ENCODE results near the gene PRSS48. TPM values are rescaled to one million over a fixed set of nuclear protein-coding genes. Genes with fewer than 3 reads are reported as not detected.

PRSS48 gene
- total RNA-seq, 2 experiments from 2014 or later = not detected

GRCh38 chr4:151284534-151285245, 7.7 kb downstream of the PRSS48 start:
- no peaks in the 10 kb centered on the region for H3K4me1 Mint-ChIP-seq
- peaks cover 6% of the 10 kb centered on the region for H3K27me3 Mint-ChIP-seq
- H3K9me3 Mint-ChIP-seq = no peaks in the 10 kb centered on the region
- H3K27ac Mint-ChIP-seq = no peak overlapping the region
- no peaks in the 10 kb centered on the region for H3K36me3 Mint-ChIP-seq (ENCODE audit: low read depth)
- no peak for DNase-seq
- ChIA-PET POLR2A (no interaction called here), CTCF (interaction anchor here (1.7 kb wide), 1 partner anchor 9 kb away, joined by 3 read pairs; no protein-coding TSS in a partner anchor)
- H3K4me3 Mint-ChIP-seq = no peak overlapping the region

- ChIA-PET CTCF (no interaction called here), POLR2A (no interaction called here)
- Mint-ChIP-seq H3K4me1 (no peaks in the 10 kb centered on the region), H3K27me3 (peaks cover 3% of the 10 kb centered on the region), H3K36me3 (ENCODE audit: low read depth) (no peaks in the 10 kb centered on the region), H3K4me3 (no peak overlapping the region), H3K9me3 (no peaks in the 10 kb centered on the region), H3K27ac (no peak overlapping the region)
- DNase-seq = no peak
These were observed 10.4 kb downstream of the PRSS48 start for GRCh38 chr4:151287409-151287808.

DNA sequence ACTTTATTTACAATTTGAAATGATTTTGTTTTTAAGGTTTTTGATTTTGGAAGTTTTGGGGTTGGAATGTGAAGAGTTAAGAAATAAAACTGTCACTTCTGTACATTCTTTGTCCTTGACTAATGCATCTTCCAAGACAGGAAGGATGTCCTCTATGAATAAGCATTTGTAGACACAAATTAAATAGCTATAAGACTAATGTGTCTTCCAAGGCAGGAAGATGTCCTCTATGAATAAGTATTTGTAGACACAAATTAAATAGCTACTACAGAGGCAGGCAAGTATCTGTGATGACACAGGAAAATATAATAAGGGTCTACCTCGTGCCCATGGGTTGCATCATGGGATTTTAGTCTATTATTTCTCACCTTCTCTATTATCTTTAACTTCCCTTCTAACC, 14.5 kb downstream of the PRSS48 start:
- H3K36me3 Mint-ChIP-seq (ENCODE audit: low read depth) = no peaks in the 10 kb centered on the region
- no peaks in the 10 kb centered on the region for H3K9me3 Mint-ChIP-seq
- ChIA-PET CTCF (interaction anchor here (1.6 kb wide), 1 partner anchor 12 kb away, joined by 8 read pairs; no protein-coding TSS in a partner anchor), POLR2A (no interaction called here)
- no peak overlapping the region for H3K4me3 Mint-ChIP-seq
- no peak overlapping the region for H3K27ac Mint-ChIP-seq
- no peak for DNase-seq
- no peaks in the 10 kb centered on the region for H3K4me1 Mint-ChIP-seq
- H3K27me3 Mint-ChIP-seq = no peaks in the 10 kb centered on the region

GRCh38 chr4:151292038-151292437, 15.1 kb downstream of the PRSS48 start:
- Mint-ChIP-seq H3K27me3 (no peaks in the 10 kb centered on the region), H3K36me3 (ENCODE audit: low read depth) (no peaks in the 10 kb centered on the region), H3K4me1 (no peaks in the 10 kb centered on the region), H3K4me3 (no peak overlapping the region), H3K27ac (no peak overlapping the region), H3K9me3 (no peaks in the 10 kb centered on the region)
- DNase-seq = no peak
- ChIA-PET POLR2A (interaction anchor here (0.7 kb wide), 1 partner anchor 11 kb away, joined by 9 read pairs; no protein-coding TSS in a partner anchor), CTCF (interaction anchor here (1.6 kb wide), 1 partner anchor 12 kb away, joined by 8 read pairs; no protein-coding TSS in a partner anchor)

GRCh38 chr4:151294833-151295496, 18.0 kb downstream of the PRSS48 start:
- no peak for DNase-seq
- POLR2A ChIA-PET = no interaction called here
- H3K4me1 Mint-ChIP-seq = no peaks in the 10 kb centered on the region
- no peaks in the 10 kb centered on the region for H3K9me3 Mint-ChIP-seq
- no peak overlapping the region for H3K4me3 Mint-ChIP-seq
- H3K27me3 Mint-ChIP-seq = peaks cover 8% of the 10 kb centered on the region
- CTCF ChIA-PET = no interaction called here
- no peaks in the 10 kb centered on the region for H3K36me3 Mint-ChIP-seq (ENCODE audit: low read depth)
- H3K27ac Mint-ChIP-seq = no peak overlapping the region

DNA sequence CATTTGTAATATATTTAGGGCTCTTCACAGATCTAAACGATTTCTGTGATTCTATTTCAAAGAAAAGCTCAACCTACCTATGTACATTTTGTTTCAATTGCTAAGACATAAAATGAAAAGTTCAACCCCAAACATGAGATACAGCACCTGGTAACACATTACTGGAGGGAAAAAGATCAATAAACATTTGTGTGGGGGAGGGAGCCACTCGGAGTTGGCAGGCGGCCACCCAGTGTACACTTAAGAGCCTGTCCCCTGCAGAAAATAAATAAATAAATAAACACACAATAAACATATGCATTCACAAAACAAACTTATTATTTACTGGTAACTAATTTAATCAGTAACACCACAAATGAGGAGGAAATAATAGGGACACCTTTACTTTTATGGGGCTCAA, 19.3 kb downstream of the PRSS48 start:
- Mint-ChIP-seq H3K4me3 (no peak overlapping the region), H3K27ac (no peak overlapping the region), H3K36me3 (ENCODE audit: low read depth) (no peaks in the 10 kb centered on the region), H3K27me3 (peaks cover 8% of the 10 kb centered on the region), H3K9me3 (no peaks in the 10 kb centered on the region), H3K4me1 (no peaks in the 10 kb centered on the region)
- DNase-seq = no peak
- ChIA-PET CTCF (interaction anchor here (0.6 kb wide), 1 partner anchor 242 kb away, joined by 3 read pairs; no protein-coding TSS in a partner anchor), POLR2A (interaction anchor here (0.6 kb wide), 1 partner anchor 66 kb away, joined by 3 read pairs; no protein-coding TSS in a partner anchor)

DNA sequence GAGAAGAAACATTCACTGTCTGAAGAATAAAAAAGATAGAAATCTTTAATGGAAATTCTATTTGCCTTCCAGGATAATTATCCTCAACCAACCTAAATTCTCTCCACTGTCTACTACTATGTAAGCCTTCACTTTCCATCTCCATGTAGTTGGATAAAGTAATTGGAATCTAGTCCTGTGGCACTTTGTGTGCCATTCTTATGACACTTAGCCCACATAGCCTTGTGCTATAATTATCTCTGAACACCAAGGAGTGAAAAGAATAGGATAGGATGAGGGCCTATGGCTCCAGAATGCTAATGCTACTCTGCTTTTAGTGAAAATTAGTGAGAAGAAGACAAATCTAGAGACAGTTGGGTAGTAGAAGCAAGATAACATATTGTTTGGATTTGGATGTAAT, 20.2 kb downstream of the PRSS48 start:
- no peaks in the 10 kb centered on the region for H3K4me1 Mint-ChIP-seq
- no peak overlapping the region for H3K27ac Mint-ChIP-seq
- CTCF ChIA-PET = no interaction called here
- no peak for DNase-seq
- POLR2A ChIA-PET = no interaction called here
- H3K9me3 Mint-ChIP-seq = peaks cover 2% of the 10 kb centered on the region
- H3K4me3 Mint-ChIP-seq = no peak overlapping the region
- H3K27me3 Mint-ChIP-seq = peaks cover 8% of the 10 kb centered on the region
- H3K36me3 Mint-ChIP-seq (ENCODE audit: low read depth) = no peaks in the 10 kb centered on the region

- Mint-ChIP-seq H3K4me1 (no peaks in the 10 kb centered on the region), H3K27me3 (peaks cover 15% of the 10 kb centered on the region)
These were observed 25.5 kb downstream of the PRSS48 start for GRCh38 chr4:151302432-151302831.

DNA sequence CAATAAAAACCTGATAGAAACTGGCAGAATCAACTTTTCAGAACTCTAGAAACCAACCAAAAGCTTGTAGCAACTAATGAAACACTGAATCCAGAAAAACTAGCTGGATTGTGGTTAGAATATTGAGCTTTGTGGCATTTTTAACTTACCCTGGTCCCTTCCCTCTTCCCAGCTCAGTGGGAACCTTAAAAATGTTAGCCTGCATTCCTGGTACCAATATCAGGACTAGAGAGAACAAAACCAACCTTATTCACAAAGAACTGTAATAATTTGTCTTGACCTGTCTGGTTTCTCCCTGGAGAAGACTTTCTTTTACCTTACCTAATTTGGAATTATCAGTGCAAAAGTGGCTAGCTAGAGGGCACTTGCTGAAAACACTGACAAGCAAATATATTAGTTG, 27.3 kb downstream of the PRSS48 start:
- POLR2A ChIA-PET = no interaction called here
- Mint-ChIP-seq H3K36me3 (ENCODE audit: low read depth) (no peaks in the 10 kb centered on the region), H3K27me3 (peaks cover 11% of the 10 kb centered on the region), H3K27ac (no peak overlapping the region), H3K9me3 (peaks cover 2% of the 10 kb centered on the region), H3K4me1 (no peaks in the 10 kb centered on the region), H3K4me3 (no peak overlapping the region)
- CTCF ChIA-PET = no interaction called here
- DNase-seq = no peak

More at GRCh38 chr4:151302432-151302831, 25.5 kb downstream of the PRSS48 start:
- DNase-seq = no peak
- no peaks in the 10 kb centered on the region for H3K36me3 Mint-ChIP-seq (ENCODE audit: low read depth)
- H3K4me3 Mint-ChIP-seq = no peak overlapping the region
- H3K9me3 Mint-ChIP-seq = peaks cover 2% of the 10 kb centered on the region
- no peak overlapping the region for H3K27ac Mint-ChIP-seq
- CTCF ChIA-PET = no interaction called here
- POLR2A ChIA-PET = no interaction called here

GRCh38 chr4:151304755-151305154, 27.8 kb downstream of the PRSS48 start:
- Mint-ChIP-seq H3K4me1 (no peaks in the 10 kb centered on the region), H3K4me3 (no peak overlapping the region), H3K9me3 (peaks cover 2% of the 10 kb centered on the region), H3K27ac (no peak overlapping the region), H3K36me3 (ENCODE audit: low read depth) (no peaks in the 10 kb centered on the region), H3K27me3 (peaks cover 11% of the 10 kb centered on the region)
- POLR2A ChIA-PET = no interaction called here
- CTCF ChIA-PET = no interaction called here
- DNase-seq = no peak

GRCh38 chr4:151310124-151310728, 33.3 kb downstream of the PRSS48 start:
- Mint-ChIP-seq H3K36me3 (ENCODE audit: low read depth) (no peaks in the 10 kb centered on the region), H3K9me3 (no peaks in the 10 kb centered on the region), H3K4me3 (no peak overlapping the region), H3K27me3 (peaks cover 5% of the 10 kb centered on the region), H3K27ac (no peak overlapping the region), H3K4me1 (no peaks in the 10 kb centered on the region)
- POLR2A ChIA-PET = no interaction called here
- CTCF ChIA-PET = interaction anchor here (0.7 to 1.1 kb wide), 3 partner anchors 12 to 92 kb away, joined by 3 to 6 read pairs (median 3); no protein-coding TSS in a partner anchor
- DNase-seq = no peak

DNA sequence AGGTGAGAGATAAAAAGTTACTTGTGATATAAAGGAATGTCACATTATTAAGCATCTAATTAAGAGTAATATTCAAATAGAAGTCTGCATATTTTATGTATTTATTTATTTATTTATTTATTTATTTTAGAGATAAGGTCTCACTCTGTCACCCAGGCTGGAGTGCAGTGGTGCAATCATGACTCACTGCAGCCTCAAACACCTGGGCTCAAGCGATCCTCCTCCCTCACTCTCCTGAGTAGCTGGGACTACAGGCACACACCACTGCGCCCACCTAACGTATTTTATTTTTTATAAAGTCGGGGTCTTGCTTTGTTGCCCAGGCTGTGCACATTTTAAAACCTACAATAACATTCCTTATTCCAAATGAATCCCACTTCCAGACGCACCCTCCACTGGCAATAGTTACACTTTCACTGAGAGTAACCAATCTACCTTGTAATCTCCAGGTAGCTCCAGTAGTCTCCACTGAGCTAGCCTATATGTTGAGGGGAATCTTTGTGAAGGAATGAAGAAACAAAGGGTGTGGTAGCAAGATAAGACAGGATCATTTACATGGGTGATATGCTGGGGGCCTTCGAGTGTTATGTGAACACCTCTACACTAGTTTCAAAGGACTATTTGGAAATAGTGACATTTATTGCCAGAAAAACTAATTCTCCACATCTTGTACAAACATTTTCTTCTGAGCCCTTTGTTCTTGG, 36.5 kb downstream of the PRSS48 start:
- Mint-ChIP-seq H3K36me3 (ENCODE audit: low read depth) (no peaks in the 10 kb centered on the region), H3K27ac (no peak overlapping the region), H3K27me3 (peaks cover 6% of the 10 kb centered on the region), H3K9me3 (no peaks in the 10 kb centered on the region), H3K4me1 (no peaks in the 10 kb centered on the region), H3K4me3 (no peak overlapping the region)
- ChIA-PET CTCF (interaction anchor here (0.6 kb wide), 1 partner anchor 1027 kb away, joined by 3 read pairs; no protein-coding TSS in a partner anchor), POLR2A (no interaction called here)
- DNase-seq = no peak

GRCh38 chr4:151314010-151314355, 37.0 kb downstream of the PRSS48 start:
- CTCF ChIA-PET = no interaction called here
- H3K4me1 Mint-ChIP-seq = no peaks in the 10 kb centered on the region

More at GRCh38 chr4:151314010-151314355, 37.0 kb downstream of the PRSS48 start:
- Mint-ChIP-seq H3K4me3 (no peak overlapping the region), H3K27me3 (peaks cover 6% of the 10 kb centered on the region), H3K36me3 (ENCODE audit: low read depth) (no peaks in the 10 kb centered on the region), H3K9me3 (no peaks in the 10 kb centered on the region), H3K27ac (no peak overlapping the region)
- POLR2A ChIA-PET = no interaction called here
- no peak for DNase-seq
